GM13977 (cell line): ENCODE data around the gene PRSS21.

Experiments used
- DNase-seq: peaks from one replicate; pipeline ENCODE4 v3.0.0; 2012; ENCODE audit warnings: low spot score
- CTCF ChIP-seq: IDR thresholded peaks from 2 replicates; pipeline ENCODE4 v1.5.1; 2012; ENCODE audit warnings: mild to moderate bottlenecking, control low read depth; ENCODE audit not compliant: insufficient read depth; ENCODE audit errors: extremely low read depth, missing control alignments
- in situ Hi-C: fragments of 300-500 bp; cut with MboI; formaldehyde crosslinking; loops from one replicate; pipeline ENCODE4 v1.12.0; 2022; ENCODE audit warnings: low sequenced_read_pairs, low pct_unique_long_range_greater_than_20kb, mixed read lengths, inconsistent platforms; ENCODE audit not compliant: unreplicated experiment

Gene PRSS21

GRCh38 chr16:2792940-2793339 is 24.1 kb upstream of the PRSS21 start:
- no peak for DNase-seq
- in situ Hi-C loops, result no loop called here
- TF ChIP-seq CTCF, result no peak

GRCh38 chr16:2795395-2796143 is 21.5 kb upstream of the PRSS21 start:
- TF ChIP-seq CTCF, result no peak
- in situ Hi-C loops, result no loop called here
- DNase-seq, result no peak

- DNase-seq, result no peak
- no peak for TF ChIP-seq CTCF
- in situ Hi-C loops, result no loop called here
Observed at GRCh38 chr16:2798723-2799204, 18.3 kb upstream of the PRSS21 start.

GRCh38 chr16:2799205-2799858 is 17.7 kb upstream of the PRSS21 start:
- in situ Hi-C loops, result no loop called here
- no peak for TF ChIP-seq CTCF
- no peak for DNase-seq

- DNase-seq, result no peak
- in situ Hi-C loops, result no loop called here
- TF ChIP-seq CTCF, result no peak
Observed at GRCh38 chr16:2799859-2800226, 17.2 kb upstream of the PRSS21 start.

GRCh38 chr16:2803545-2804195 is 13.4 kb upstream of the PRSS21 start:
- no peak for DNase-seq
- in situ Hi-C loops, result no loop called here
- no peak for TF ChIP-seq CTCF
